T47D (cell line): ENCODE results near the gene AP5Z1.

Experiments
- DNase-seq, 2 experiments: peaks; one replicate each; pipeline versions ENCODE4 v3.0.0 to v3.0.0-alpha.2; 2011 to 2012; ENCODE audit warnings: low read depth in 1 of 2, low spot score in 1 of 2
- JUND ChIP-seq: IDR thresholded peaks from 2 replicates; pipeline ENCODE4 v1.6.1; 2012; ENCODE audit warnings: low read depth
- in situ Hi-C: cut with HindIII; loops from 2 replicates; pipeline ENCODE4 v1.10.0; 2016; ENCODE audit warnings: low sequenced_read_pairs, low pct_unique_long_range_greater_than_20kb

Gene AP5Z1

DNA sequence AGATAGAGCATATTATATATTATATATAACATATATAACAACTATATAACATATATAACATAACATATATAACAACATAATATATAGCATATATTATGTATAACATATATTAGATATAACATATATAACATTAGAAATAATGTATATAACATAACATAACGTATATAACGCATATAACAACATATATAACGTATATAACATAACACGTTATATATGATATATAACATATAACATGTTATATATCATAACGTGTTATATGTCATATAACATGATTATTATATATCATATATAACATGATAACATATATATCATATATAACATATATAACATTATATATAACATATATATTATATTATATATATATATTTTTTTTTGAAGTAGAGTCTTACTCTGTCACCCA lies 3.7 kb downstream of the AP5Z1 start:
- in situ Hi-C loops, result no loop called here
- DNase-seq, result no peak

DNA sequence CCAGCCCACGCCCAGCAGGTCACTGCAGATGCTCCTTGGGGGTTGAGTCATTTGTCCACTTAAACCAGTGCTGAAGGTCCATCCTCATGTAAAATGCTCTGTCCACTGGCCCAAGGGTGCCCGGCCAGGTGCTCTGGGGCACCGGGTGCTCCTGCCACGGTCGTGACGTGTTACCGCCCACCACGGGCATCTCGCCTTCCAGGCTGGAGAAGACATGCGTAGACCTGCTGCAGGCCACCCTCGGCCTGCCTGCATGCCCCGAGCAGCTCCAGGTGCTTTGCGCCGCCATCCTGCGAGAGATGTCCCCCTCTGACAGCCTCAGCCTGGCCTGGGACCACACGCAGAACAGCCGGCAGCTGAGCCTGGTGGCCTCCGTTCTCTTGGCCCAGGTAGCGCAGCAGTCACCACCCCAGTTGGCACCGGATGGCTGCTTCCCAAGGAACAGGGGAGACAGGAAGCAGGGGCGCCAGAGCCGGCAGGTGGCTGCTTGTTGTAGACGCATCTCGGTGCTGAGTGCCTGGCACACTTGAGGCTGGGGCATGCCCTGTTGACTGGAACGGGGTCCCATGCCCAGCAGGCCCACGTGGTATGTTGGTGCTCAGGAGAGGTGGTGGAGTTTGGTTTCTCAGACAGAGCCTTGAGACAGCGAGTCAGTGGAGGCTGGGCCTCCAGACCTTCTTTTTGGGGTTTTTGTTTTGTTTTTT lies 6.1 kb downstream of the AP5Z1 start:
- in situ Hi-C loops, result no loop called here
- no peak for TF ChIP-seq JUND

More for the DNA sequence above, 3.7 kb downstream of the AP5Z1 start:
- no peak for TF ChIP-seq JUND

DNA sequence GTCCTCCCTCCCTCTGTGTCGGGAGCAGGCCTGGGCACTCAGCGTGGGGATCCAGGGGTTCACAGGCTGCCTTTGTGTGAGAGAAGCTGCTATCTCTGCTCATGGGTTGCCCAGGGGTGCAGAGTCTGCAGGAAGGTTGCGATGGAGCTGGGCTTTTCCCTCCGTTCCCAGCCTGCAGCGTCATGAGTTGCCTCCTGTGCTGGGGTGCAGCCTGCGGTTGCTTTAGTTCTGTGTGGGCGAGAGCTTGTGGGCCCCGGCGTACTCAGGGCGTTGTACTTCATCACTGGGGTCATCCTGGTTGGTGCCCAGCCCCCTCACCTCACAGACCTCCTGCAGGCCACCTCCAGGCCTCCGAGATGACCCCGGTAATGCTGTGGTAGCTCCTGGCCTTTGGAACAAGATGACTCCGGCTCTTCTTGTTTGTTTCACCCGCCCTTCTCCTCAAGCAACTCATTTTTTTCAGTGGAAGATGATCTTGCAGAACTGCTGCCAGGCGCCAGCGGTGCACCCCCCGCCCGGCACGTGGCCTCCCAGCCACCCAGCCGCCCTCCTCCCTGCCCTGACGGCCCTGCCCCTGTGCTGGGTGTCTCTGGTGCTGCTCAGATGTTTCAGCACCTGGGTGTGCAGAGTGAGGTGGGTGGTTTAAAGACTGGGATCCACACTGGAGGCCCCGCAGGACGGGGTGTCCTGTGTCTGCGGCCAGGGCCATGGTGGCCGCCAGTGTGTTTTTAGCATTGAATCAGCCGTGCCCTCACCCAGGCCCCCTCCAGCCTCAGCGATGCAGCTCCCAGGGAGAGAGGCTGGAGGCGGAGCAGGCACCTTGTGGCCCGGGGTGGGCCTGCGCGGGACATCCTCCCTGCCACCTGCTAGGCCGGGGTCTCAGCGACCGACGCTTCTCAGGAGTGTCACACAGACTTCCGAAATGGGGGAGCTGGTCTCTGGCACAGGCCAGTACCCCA lies 7.2 kb downstream of the AP5Z1 start:
- in situ Hi-C loops, result no loop called here
- no peak for TF ChIP-seq JUND
- no peak for DNase-seq

More for the DNA sequence above, 6.1 kb downstream of the AP5Z1 start:
- no peak for DNase-seq

DNA sequence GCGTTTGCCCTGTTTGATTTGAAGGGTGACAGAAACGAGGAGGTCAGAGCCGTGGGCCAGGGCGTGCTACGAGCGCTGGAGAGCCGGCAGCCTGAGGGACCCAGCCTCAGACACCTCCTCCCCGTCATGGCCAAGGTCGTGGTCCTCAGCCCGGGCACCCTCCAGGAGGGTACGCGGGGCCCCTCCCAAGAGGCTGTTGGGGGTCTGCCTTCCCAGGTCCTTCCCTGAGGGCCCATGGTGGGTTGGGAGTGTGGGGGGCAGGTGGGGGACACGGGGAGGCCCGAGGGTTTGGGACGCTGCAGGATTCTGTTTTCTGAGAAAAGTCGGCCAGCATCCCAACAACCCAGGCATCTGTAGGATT lies 7.8 kb downstream of the AP5Z1 start:
- no peak for DNase-seq
- in situ Hi-C loops, result no loop called here
- TF ChIP-seq JUND, result no peak

DNA sequence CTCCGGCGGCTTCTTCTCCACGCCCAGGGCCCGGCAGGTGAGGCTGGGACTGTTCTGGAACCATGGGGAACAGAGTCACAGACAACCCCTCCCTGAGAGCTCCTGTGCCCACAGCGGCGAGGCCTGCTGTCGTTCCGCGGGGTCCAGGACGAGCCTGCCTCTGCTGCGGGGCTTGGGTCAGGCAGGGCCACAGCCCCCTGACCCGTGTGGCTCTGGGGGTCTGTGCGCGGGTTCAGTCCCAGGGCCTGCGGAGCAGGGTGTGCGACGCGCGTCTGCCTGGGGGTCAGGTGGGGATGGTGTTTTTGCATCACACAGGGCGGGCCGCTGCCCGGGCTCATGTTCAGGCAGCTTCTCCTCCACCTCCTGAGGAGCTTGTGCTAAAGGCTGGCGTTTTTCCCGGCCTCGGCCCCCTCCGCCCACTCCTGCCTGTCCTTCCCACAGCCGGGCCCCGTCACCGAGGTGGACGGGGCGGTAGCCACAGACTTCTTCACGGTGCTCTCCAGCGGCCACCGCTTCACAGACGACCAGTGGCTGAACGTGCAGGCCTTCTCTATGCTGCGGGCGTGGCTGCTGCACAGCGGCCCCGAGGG lies 8.4 kb downstream of the AP5Z1 start:
- no peak for DNase-seq
- in situ Hi-C loops, result no loop called here
- no peak for TF ChIP-seq JUND

DNA sequence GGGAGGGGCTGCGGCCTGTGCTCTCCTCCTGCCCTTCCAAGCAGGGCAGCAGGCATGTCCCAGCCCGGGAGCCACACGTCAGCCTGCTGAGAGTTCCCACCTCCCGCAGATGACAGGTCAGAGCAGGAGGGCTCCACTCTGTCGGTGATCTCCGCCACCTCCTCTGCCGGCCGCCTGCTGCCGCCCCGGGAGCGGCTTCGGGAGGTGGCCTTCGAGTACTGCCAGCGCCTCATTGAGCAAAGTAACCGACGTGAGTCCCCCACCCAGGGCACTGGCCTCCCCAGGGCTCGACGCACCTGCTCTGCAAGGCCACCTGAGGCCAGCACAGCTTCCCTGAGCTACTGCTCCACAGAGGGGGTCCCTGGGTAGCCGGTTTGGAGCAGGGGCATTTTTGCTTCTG lies 9.4 kb downstream of the AP5Z1 start:
- no peak for DNase-seq
- TF ChIP-seq JUND, result no peak
- in situ Hi-C loops, result no loop called here

DNA sequence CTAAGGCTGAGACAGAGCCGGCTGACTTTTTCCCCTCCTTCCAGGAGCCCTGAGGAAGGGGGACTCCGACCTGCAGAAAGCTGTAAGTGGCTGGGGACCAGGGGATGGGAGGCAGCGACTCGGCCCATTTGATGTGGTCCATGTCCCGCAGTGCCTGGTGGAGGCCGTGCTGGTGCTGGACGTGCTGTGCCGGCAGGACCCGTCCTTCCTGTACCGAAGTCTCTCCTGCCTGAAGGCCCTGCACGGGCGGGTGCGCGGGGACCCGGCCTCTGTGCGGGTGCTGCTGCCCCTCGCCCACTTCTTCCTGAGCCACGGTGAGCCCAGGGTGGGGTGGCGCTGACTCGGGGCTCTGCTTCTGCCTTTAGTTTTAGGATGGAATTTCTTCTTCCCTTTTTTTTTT lies 9.9 kb downstream of the AP5Z1 start:
- in situ Hi-C loops, result no loop called here
- TF ChIP-seq JUND, result no peak
- no peak for DNase-seq

DNA sequence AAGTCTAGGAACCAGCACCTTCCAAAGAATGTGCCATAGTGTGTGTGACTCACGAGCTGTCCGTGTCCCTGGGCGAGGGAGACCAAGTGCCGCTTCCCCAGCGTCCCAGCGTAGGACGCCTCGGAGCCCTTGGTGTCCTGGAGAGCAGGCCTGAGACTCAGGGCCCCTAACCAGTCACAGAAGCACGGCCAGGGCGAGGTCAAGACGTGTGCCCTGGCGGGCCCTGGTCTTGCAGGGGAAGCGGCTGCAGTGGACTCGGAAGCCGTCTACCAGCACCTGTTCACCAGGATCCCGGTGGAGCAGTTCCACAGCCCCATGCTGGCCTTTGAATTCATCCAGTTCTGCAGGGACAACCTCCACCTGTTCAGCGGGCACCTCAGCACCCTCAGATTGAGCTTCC lies 10.6 kb downstream of the AP5Z1 start:
- no peak for DNase-seq
- TF ChIP-seq JUND, result no peak
- in situ Hi-C loops, result no loop called here

DNA sequence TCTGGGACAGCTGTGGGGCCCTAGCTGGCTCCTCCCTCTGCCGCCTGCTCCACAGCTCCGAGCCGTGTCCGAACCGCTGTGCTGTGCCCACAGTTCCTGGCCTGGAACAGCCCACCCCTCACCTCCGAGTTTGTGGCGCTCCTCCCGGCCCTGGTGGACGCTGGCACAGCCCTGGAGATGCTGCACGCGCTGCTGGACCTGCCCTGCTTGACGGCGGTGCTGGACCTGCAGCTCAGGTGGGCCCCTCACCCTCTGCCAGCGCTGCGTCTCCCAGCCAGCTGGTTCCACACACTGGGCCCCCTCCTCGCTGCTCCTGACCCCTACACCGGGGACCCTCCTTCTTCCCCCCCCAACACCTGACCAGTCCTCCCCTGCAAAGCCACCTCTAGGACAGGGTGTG lies 12.1 kb downstream of the AP5Z1 start:
- no peak for DNase-seq
- in situ Hi-C loops, result no loop called here

DNA sequence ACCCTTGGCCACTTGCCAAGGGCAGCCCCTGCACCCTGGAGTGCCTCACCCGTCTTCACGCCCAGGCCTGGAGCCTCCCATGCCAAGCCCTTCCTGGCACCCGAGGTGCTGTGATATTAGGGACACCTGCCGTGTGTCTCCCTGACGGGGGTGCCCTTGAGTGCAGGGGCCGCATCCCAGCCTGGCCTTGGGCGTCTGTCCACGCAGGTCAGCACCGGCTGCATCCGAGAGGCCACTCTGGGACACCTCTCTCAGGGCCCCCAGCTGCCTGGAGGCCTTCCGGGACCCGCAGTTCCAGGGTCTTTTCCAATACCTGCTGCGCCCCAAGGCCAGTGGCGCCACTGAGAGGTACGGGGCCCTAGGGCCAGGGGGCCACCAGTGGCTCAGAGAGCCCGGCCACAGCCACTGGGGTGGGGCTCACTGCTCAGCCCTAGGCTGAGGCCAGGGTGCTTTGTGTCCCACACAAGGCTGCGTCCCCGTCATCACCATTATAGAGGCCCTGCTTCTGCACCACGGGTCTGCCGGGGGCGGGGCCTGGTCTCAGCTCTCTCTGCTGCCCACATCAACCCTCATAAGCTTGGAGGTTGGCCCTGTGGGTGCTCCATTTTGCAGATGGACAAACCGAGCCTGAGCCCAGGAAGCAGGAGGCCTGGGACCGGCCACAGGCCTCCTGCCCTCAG lies 12.7 kb downstream of the AP5Z1 start:
- DNase-seq, result no peak
- in situ Hi-C loops, result no loop called here
- no peak for TF ChIP-seq JUND

More for the DNA sequence above, 12.1 kb downstream of the AP5Z1 start:
- TF ChIP-seq JUND, result no peak

DNA sequence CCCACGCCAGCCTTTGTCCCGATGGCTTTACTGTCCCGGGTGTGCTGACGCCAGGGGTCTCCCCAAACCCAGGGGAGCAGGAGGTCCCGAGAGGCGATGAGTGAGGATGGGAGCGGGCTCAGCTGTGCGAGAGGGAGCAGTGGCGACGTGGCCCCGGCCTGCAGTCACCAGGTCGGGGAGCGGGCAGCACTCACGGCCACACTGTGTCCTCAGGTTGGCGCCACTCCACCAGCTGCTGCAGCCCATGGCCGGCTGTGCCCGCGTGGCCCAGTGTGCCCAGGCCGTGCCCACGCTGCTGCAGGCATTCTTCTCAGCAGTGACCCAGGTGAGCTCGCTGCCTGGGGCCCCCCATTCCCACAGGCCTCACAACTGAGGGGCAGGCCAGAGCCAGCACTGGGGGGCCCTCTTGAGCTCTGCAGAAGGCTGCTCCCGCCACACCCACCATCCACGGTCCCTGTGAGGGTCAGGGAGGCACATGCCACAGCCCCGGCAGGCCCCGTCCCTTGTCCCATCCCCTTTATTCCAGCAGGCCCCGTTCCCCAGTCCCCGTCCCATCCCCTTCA lies 13.3 kb downstream of the AP5Z1 start:
- DNase-seq, result no peak
- in situ Hi-C loops, result no loop called here
- TF ChIP-seq JUND, result no peak
